GM19467 (cell line): ENCODE measurements around the gene SKI.
"Not testable (repeated sequence)": the region's sequence is repeated elsewhere in the genome, so short reads cannot be mapped to it uniquely, and the experiment has no call there.

Experiments used
- ATAC-seq: cut with Tn5 transposase; IDR thresholded peaks from one replicate; pipeline ENCODE4 v1.9.1; 2021; ENCODE audit warnings: mild to moderate bottlenecking, moderate library complexity; ENCODE audit not compliant: unreplicated experiment

SKI gene

GRCh38 chr1:2241820-2242219 is 13.7 kb downstream of the SKI start:
- ATAC-seq: no peak

- ATAC-seq: no peak
Observed at GRCh38 chr1:2242814-2243725, 15.0 kb downstream of the SKI start.

GRCh38 chr1:2247045-2247394 is 18.9 kb downstream of the SKI start:
- ATAC-seq: not testable (repeated sequence)

GRCh38 chr1:2247760-2248126 is 19.6 kb downstream of the SKI start:
- no peak for ATAC-seq

- no peak for ATAC-seq
Observed at GRCh38 chr1:2248127-2248826, 20.2 kb downstream of the SKI start.

GRCh38 chr1:2248854-2249558 is 20.9 kb downstream of the SKI start:
- no peak for ATAC-seq

GRCh38 chr1:2249559-2249906 is 21.4 kb downstream of the SKI start:
- ATAC-seq: no peak

GRCh38 chr1:2250721-2251281 is 22.7 kb downstream of the SKI start:
- ATAC-seq: no peak

- no peak for ATAC-seq
Observed at GRCh38 chr1:2251363-2251762, 23.2 kb downstream of the SKI start.

GRCh38 chr1:2251786-2252185 is 23.7 kb downstream of the SKI start:
- ATAC-seq: no peak

- no peak for ATAC-seq
Observed at GRCh38 chr1:2252423-2252822, 24.3 kb downstream of the SKI start.

- ATAC-seq: no peak
Observed at GRCh38 chr1:2253036-2253796, 25.1 kb downstream of the SKI start.

- no peak for ATAC-seq
Observed at GRCh38 chr1:2253797-2254480, 25.8 kb downstream of the SKI start.

- ATAC-seq: no peak
Observed at GRCh38 chr1:2255047-2255419, 26.9 kb downstream of the SKI start.

- peak; percentile 47 for ATAC-seq
Observed at GRCh38 chr1:2255420-2256369, 27.6 kb downstream of the SKI start.

GRCh38 chr1:2256435-2257244 is 28.5 kb downstream of the SKI start:
- ATAC-seq: no peak

- no peak for ATAC-seq
Observed at GRCh38 chr1:2257245-2257627, 29.1 kb downstream of the SKI start.

- ATAC-seq: no peak
Observed at GRCh38 chr1:2258122-2258681, 30.1 kb downstream of the SKI start.
